HG03196 (cell line): ENCODE data around the gene MBOAT2.

Experiments
- ATAC-seq: cut with Tn5 transposase; IDR thresholded peaks from one replicate; pipeline ENCODE4 v1.9.1; 2021; ENCODE audit not compliant: unreplicated experiment

Gene MBOAT2

GRCh38 chr2:8831516-8831915 is 172.0 kb downstream of the MBOAT2 start:
- no peak for ATAC-seq

- ATAC-seq = no peak
Measured at GRCh38 chr2:8827729-8828128, 175.8 kb downstream of the MBOAT2 start.

- ATAC-seq = no peak
Measured at GRCh38 chr2:8822218-8822617, 181.3 kb downstream of the MBOAT2 start.

- ATAC-seq = no peak
Measured at GRCh38 chr2:8821276-8822217, 181.9 kb downstream of the MBOAT2 start.

- no peak for ATAC-seq
Measured at GRCh38 chr2:8819948-8820347, 183.5 kb downstream of the MBOAT2 start.

GRCh38 chr2:8819194-8819593 is 184.3 kb downstream of the MBOAT2 start:
- ATAC-seq = no peak

GRCh38 chr2:8817221-8817620 is 186.3 kb downstream of the MBOAT2 start:
- ATAC-seq = no peak

- no peak for ATAC-seq
Measured at GRCh38 chr2:8806885-8807704, 196.4 kb downstream of the MBOAT2 start.

GRCh38 chr2:8805278-8806210 is 197.9 kb downstream of the MBOAT2 start:
- no peak for ATAC-seq

- ATAC-seq = peak; percentile 98
Measured at GRCh38 chr2:8803658-8804379, 199.7 kb downstream of the MBOAT2 start.

GRCh38 chr2:8802741-8803140 is 200.7 kb downstream of the MBOAT2 start:
- ATAC-seq = no peak
